Urinary bladder (tissue), 4 donors: Measurements from ENCODE around the gene UGCG. TPM values are rescaled to one million over a fixed set of nuclear protein-coding genes. Genes with fewer than 3 reads are reported as not detected.
"Not testable (repeated sequence)": the region's sequence is repeated elsewhere in the genome, so short reads cannot be mapped to it uniquely, and the experiment has no call there.

Experiments
- DNase-seq: peaks from one replicate; pipeline ENCODE4 v3.0.0-alpha.2; 2015; ENCODE audit errors: extremely low spot score
- H3K27ac ChIP-seq: one replicate; pipeline ENCODE4 v1.5.1; 2013; ENCODE audit warnings: low read depth, mild to moderate bottlenecking, moderate library complexity
- H3K36me3 ChIP-seq: one replicate; pipeline ENCODE4 v1.6.1; 2013; ENCODE audit warnings: mild to moderate bottlenecking, moderate library complexity; ENCODE audit not compliant: insufficient read depth
- H3K4me1 ChIP-seq: one replicate; pipeline ENCODE4 v1.6.1; 2013; ENCODE audit warnings: mild to moderate bottlenecking, moderate library complexity; ENCODE audit not compliant: insufficient read depth
- H3K4me3 ChIP-seq: one replicate; pipeline ENCODE4 v1.5.1; 2013; ENCODE audit warnings: low read depth, low read length
- WGBS: extraction: QIAGEN DNeasy Blood & Tissue Kit; methylation state at CpG from one replicate; pipeline ENCODE4 v1.1.7; 2013; 5-methylcytosine and 5-hydroxymethylcytosine counted together
- polyA plus RNA-seq: library from polyadenylated mRNA; stranded (reverse); fragments of 200-250 nt; gene quantifications from one replicate; pipeline ENCODE4 v1.2.3, GENCODE V29; 2013
- total RNA-seq: library from RNA; depleted of rRNA; stranded (reverse); fragments of >200 nt; gene quantifications from one replicate; pipeline ENCODE4 v1.2.3, GENCODE V29; 2014
- donor health status: healthy with polysubstance abuse.
- donor health status: healthy.

The UGCG gene
- total and polyA plus RNA-seq, 2 donors, result 17.8 to 79.2 TPM

DNA sequence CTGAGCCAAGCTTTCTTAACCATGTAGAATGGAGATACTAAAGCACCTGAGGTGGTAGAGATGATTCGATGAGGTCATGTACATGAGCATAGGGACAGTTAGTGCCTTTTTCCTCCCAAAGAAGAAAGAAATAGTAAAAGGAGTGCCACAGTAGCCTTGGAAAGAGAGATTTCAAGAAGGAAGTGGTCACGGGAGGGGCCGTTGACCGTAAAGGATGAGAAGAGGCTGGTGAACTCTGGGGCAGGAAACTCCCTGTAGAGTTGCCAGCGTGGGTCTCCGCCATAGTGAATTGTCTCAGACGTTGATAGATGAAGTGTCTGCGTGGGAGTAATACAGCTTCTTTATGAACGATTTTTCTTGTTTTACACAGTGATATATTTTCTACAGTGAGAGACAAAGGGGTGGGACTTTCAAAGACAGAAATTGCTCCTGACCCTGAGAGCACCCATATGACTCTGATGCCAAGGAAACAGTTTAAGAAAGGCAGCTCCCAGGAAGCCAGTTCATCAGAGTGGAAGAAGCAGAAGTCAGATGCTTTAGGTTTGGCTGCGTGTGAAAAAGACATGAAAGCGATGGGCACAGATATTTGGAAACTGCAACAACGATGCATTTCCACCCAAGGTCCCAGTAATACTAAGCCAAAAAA is 41.3 kb downstream of the UGCG start:
- H3K4me3 ChIP-seq, result no peak overlapping the region
- WGBS, result 68% methylated on average over 12 of the region's 12 CpGs
- H3K36me3 ChIP-seq, result peaks cover 3% of the 10 kb centered on the region
- no peak overlapping the region for H3K27ac ChIP-seq
- no peak for DNase-seq
- H3K4me1 ChIP-seq, result no peaks in the 10 kb centered on the region

DNA sequence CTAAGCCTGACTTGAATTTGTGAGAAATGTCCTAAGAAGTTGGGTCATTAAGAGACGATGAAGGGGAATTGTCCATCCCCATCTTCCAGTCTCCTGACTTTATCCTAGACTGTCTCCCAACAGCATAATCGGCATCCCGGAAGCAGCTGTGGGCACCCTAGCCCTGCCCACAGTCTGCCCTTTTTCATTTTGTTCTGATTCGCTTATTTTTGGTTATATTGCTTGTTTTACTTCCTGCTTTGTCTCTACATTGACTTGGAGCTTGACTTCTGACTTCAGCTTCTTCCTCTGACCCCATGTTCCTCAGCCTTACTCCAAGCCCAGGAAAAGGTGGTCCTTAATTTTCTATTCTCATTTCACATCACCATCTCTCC is 41.8 kb downstream of the UGCG start:
- H3K27ac ChIP-seq, result no peak overlapping the region
- no peaks in the 10 kb centered on the region for H3K4me1 ChIP-seq
- peaks cover 3% of the 10 kb centered on the region for H3K36me3 ChIP-seq
- DNase-seq, result no peak
- 91% methylated on average over 4 of the region's 4 CpGs for WGBS
- H3K4me3 ChIP-seq, result no peak overlapping the region

DNA sequence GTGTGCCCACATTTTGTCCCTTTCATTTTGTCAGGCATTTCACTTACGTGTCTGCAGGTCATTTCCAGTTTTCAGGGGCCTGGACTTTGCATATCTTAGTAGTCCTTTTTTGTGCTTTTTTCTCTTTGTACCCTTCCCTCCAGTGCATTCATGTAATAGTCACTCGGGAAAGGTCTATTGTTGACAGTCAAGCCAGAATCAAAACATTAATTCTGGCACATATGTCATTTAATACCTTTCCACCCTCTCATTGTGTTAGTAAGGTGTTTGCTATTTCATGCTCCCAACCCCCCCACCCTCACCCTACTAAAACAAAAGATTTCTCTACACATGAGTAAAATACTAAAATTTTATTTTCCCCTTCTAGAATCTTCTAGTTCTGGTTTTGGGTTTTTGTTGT is 42.7 kb downstream of the UGCG start:
- DNase-seq, result no peak
- Histone ChIP-seq H3K36me3 (peaks cover 3% of the 10 kb centered on the region), H3K4me1 (no peaks in the 10 kb centered on the region), H3K4me3 (no peak overlapping the region), H3K27ac (no peak overlapping the region)
- 93% methylated on average over 2 of the region's 2 CpGs for WGBS

DNA sequence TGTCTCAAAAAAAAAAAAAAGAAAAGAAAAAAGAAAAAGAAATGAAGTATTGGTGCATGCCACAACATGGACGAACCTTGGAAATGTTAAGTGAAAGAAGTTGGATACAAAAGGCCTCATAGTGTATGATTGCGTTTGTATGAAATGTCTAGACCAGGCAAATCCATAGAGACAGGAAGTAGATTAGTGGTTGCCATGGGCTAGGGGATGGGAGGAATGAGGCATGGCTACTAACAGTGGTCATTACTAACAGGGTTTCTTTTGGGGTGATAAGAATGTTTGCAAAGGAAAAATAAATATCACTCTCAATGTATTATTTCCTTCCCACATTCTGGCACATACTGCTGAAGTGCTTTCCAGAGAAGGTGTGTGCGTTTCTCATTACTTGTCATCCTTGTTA is 44.1 kb downstream of the UGCG start:
- WGBS, result 85% methylated on average over 3 of the region's 3 CpGs
- Histone ChIP-seq H3K4me3 (no peak overlapping the region), H3K36me3 (no peaks in the 10 kb centered on the region), H3K4me1 (no peaks in the 10 kb centered on the region), H3K27ac (no peak overlapping the region)
- DNase-seq, result no peak

DNA sequence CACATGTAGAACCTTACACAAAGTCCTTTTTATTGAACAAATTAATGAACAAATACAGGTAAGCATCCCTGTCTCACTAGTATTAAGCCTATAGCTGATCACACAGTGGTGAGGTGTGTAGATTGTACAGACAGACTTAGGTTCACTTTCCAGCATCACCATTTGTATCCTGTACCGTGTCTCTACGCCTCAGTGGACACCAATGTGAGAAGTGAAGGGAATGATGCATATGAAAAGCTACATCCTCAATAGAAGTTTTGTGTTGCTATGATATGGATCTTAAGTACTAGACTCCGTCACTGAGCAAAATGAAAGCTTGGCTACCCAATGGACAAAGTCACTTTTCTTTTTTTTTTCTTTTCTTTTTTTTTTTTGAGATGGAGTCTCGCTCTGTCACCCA is 46.6 kb downstream of the UGCG start:
- 95% methylated on average over 4 of the region's 4 CpGs for WGBS
- H3K36me3 ChIP-seq, result no peaks in the 10 kb centered on the region
- DNase-seq, result no peak
- no peak overlapping the region for H3K4me3 ChIP-seq
- H3K27ac ChIP-seq, result no peak overlapping the region
- H3K4me1 ChIP-seq, result no peaks in the 10 kb centered on the region

DNA sequence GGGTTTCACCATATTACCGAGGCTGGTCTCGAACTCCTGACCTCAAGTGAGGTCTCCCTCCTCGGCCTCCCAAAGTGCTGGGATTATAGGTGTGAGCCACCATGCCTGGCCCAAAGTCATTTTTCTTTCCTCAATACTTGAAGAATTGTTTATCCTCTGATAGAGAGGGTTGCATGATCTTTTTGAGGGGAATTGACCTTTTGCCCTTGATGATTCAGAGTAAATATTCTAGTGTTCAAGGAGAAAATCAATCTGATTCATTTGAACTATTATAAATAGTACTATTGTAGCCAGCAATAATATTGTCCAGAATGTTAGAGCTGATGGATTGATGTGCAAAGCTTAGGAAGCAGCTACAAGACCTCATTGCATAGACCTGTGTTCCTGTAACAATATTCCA is 47.1 kb downstream of the UGCG start:
- H3K4me1 ChIP-seq, result no peaks in the 10 kb centered on the region
- H3K4me3 ChIP-seq, result no peak overlapping the region
- 97% methylated on average over 3 of the region's 3 CpGs for WGBS
- H3K36me3 ChIP-seq, result no peaks in the 10 kb centered on the region
- no peak overlapping the region for H3K27ac ChIP-seq
- DNase-seq, result no peak

DNA sequence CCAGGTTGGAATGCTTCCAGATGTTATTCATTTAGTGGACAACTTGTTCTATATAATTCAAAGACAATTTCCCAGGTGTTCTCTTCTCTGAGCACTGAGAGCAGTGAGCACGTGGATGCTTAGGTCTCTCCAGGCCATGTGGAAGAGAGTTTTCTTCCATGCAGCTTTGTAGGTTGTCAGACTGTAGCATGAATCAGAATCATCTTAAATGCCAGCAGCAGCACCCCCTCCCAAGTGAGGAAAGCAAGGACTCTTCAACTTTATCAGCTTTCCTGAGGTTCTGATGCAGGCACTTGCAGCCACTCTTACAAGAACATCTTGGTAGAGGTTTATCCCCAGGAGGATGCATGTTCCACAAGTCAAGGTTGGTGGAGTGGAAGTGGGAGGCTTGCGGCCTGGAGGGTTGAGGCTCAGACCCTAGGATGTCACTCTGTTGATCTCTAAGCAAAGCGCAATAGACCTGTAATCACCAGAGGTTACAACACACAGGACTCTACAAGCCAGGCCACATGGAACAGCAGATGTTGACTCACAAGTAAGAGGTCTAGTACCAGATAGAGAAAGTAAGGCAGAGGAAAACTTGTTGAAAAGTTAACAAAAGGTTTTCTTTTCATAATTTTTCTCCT is 47.7 kb downstream of the UGCG start:
- DNase-seq, result no peak
- H3K4me3 ChIP-seq, result no peak overlapping the region
- H3K27ac ChIP-seq, result no peak overlapping the region
- H3K36me3 ChIP-seq, result no peaks in the 10 kb centered on the region
- no peaks in the 10 kb centered on the region for H3K4me1 ChIP-seq
- WGBS, result 96% methylated on average over 3 of the region's 3 CpGs

DNA sequence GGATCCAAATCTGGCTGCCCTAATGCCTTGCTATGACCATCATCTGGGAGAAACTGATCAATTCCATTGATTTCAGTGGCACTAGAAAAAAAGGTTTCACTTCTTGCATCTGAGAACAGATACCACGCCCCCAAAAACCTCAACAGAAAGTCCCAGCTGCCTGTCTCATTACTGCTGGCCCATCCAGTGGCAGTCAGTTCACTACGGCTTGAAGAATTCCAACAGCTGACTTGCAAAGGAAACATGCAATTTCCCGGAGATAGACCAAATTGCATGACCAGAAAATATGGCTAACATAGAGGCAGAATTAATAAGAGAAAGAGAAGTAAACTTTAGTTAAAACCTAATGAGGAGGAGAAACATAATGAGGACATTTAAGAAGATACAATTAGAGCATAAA is 48.6 kb downstream of the UGCG start:
- H3K4me1 ChIP-seq, result no peaks in the 10 kb centered on the region
- 62% methylated on average over 3 of the region's 3 CpGs for WGBS
- H3K4me3 ChIP-seq, result no peak overlapping the region
- H3K36me3 ChIP-seq, result no peaks in the 10 kb centered on the region
- DNase-seq, result no peak
- no peak overlapping the region for H3K27ac ChIP-seq

DNA sequence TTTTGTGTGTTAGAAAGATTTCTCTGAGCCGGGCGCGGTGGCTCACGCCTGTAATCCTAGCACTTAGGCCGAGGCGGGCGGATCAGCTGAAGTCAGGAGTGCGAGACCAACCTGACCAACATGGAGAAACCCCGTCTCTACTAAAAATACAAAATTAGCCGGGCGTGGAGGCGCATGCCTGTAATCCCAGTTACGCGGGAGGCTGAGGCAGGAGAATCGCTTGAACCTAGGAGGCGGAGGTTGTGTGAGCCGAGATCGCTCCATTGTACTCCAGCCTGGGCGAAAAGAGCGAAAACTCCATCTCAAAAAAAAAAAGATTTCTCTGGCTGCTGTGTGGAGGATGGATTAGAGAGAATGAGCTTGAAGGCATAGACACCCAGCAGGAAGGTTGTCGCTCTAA is 51.5 kb downstream of the UGCG start:
- DNase-seq, H3K4me3 ChIP-seq, H3K27ac ChIP-seq, H3K36me3 ChIP-seq, H3K4me1 ChIP-seq: not testable (repeated sequence)
- 97% methylated on average over 21 of the region's 21 CpGs for WGBS

DNA sequence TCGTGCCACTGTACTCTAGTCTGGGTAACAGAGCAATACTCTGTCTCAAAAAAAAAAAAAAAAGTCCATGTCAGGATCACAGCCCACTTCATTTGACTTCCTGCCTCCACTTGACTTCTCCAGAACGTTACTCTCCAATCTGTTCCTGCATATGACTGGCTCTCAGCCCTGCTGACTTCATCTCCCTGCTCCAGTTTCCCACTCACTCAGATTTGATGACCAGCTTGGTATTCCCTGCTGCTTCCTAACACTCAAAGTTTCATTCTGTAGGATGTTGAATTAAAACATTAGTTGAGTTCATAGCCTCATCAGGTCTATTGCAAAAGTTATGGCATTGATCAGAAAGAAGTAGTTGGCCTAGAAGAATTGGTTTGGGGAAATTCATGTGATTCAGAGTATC is 52.3 kb downstream of the UGCG start:
- Histone ChIP-seq H3K4me1 (no peaks in the 10 kb centered on the region), H3K27ac (no peak overlapping the region), H3K4me3 (no peak overlapping the region), H3K36me3 (no peaks in the 10 kb centered on the region)
- DNase-seq, result no peak
- WGBS, result 69% methylated on average over 2 of the region's 2 CpGs

DNA sequence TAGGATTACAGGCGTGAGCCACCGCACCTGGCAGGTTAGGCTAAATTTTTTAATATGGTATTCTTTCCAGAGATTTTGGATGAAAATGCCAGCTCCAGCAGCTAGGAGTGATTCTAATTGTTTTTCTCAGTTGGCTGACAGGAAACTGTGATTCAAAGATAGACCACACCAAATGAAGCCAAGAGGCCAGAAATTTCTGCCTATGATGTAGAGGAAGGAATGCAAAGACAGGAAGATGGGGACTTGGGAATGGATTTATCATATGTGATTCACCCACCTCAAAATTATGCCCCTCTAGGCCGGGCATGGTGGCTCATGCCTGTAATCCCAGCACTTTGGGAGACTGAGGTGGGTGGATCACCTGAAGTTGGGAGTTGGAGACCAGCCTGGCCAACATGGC is 53.3 kb downstream of the UGCG start:
- no peak overlapping the region for H3K27ac ChIP-seq
- H3K36me3 ChIP-seq, result no peaks in the 10 kb centered on the region
- 95% methylated on average over 3 of the region's 3 CpGs for WGBS
- no peaks in the 10 kb centered on the region for H3K4me1 ChIP-seq
- DNase-seq, result no peak
- H3K4me3 ChIP-seq, result no peak overlapping the region

DNA sequence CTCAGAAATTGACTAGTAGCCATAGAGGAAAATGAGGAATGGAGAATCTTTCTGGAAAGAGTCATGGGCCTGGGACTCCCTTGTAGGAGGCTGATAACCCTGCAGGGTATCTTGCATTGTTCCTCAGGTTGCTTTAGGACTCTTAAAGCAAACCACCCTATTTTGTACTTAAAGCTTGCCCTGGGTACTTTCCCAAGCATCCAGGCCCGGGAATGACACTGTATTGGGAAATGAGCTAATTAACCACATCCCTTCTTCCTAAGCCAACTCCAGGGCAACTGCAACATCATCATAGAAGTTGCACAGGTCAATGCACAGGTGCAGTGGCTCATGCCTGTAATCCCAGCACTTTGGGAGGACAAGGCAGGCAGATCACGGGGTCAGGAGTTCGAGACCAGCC is 55.9 kb downstream of the UGCG start:
- H3K27ac ChIP-seq, result no peak overlapping the region
- H3K4me1 ChIP-seq, result no peaks in the 10 kb centered on the region
- no peak for DNase-seq
- no peak overlapping the region for H3K4me3 ChIP-seq
- H3K36me3 ChIP-seq, result no peaks in the 10 kb centered on the region
- 81% methylated on average over 3 of the region's 3 CpGs for WGBS

DNA sequence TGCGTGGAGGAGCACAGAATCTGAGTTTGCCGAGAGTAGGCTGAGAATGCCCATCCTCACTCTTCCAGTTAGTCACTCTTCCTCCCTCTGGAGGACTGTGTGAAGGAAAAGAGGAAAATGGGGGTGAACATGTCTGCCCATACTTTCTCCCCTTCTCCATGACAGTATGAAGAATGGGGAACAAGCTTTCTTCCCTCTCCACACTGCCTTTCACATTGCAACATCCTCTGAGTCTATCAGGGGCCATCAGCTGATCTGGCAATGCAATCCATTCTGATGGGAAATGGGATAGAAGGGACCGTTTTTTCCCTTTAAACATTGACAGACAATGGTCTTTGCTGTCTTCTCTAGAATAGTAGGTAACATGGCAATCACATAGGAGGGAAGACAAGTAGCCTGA is 56.8 kb downstream of the UGCG start:
- Histone ChIP-seq H3K4me1 (no peaks in the 10 kb centered on the region), H3K36me3 (no peaks in the 10 kb centered on the region), H3K27ac (no peak overlapping the region), H3K4me3 (no peak overlapping the region)
- DNase-seq, result no peak
- 81% methylated on average over 3 of the region's 3 CpGs for whole genome bisulfite sequencing

DNA sequence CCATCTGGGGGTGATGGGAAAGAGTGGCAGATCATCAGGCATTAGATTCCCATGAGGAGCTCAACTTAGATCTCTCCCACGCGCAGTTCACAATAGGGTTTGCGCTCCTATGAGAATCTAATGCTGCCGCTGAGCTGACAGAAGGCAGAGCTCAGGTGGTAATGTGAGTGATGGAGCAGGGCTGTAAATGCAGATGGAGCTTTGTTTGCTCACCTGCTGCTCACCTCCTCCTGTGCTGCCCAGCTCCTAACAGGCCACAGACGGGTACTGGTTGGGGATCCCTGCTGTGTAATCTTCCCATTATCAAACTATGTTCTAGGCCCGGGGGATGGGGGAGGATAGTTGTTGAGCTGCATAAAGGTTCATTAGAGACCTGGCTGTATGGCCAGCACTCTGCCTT is 58.4 kb downstream of the UGCG start:
- Histone ChIP-seq H3K36me3 (no peaks in the 10 kb centered on the region), H3K4me1 (no peaks in the 10 kb centered on the region), H3K4me3 (no peak overlapping the region), H3K27ac (no peak overlapping the region)
- 78% methylated on average over 6 of the region's 6 CpGs for WGBS
- no peak for DNase-seq
